ENCODE measurements around the gene GPRIN1.
"Not testable (repeated sequence)": the region's sequence is repeated elsewhere in the genome, so short reads cannot be mapped to it uniquely, and the experiment has no call there.

Gene GPRIN1

DNA sequence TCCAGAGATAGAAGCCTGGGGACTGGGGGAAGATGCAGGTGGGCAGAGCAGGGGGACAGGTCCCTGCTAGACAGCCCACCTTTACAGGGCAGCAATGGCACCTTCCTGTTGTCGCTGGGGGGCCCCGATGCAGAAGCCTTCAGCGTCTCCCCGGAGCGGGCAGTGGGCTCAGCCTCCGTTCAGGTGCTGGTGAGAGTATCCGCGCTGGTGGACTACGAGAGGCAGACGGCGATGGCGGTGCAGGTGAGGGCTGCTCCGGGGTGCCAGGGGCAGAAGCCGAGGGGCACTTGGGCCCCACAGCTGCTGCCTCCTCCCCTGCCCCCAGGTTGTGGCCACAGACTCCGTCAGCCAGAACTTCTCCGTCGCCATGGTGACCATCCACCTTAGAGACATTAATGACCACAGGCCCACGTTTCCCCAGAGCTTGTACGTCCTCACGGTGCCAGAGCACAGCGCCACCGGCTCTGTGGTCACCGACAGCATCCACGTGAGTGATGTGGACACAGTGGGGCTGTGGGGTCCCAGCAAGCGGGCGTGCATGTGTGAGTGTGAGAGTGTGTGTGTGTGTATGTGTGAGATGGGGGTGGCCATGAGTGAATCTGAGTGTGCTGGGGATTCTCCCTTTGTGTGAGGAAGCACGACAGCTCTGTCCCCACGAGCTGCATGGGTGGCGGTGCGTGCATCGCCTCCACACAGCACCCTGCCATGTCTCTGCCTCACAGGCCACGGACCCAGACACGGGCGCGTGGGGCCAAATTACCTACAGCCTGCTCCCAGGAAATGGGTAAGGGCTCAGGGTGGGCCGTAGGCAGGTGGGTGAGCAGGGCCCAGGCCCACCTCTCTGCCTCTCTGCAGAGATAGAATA is 32.4 kb downstream of the GPRIN1 start:
- FAIRE-seq: no peak
- DNase-seq (ENCODE audit: insufficient read length, low spot score): no peak

DNA sequence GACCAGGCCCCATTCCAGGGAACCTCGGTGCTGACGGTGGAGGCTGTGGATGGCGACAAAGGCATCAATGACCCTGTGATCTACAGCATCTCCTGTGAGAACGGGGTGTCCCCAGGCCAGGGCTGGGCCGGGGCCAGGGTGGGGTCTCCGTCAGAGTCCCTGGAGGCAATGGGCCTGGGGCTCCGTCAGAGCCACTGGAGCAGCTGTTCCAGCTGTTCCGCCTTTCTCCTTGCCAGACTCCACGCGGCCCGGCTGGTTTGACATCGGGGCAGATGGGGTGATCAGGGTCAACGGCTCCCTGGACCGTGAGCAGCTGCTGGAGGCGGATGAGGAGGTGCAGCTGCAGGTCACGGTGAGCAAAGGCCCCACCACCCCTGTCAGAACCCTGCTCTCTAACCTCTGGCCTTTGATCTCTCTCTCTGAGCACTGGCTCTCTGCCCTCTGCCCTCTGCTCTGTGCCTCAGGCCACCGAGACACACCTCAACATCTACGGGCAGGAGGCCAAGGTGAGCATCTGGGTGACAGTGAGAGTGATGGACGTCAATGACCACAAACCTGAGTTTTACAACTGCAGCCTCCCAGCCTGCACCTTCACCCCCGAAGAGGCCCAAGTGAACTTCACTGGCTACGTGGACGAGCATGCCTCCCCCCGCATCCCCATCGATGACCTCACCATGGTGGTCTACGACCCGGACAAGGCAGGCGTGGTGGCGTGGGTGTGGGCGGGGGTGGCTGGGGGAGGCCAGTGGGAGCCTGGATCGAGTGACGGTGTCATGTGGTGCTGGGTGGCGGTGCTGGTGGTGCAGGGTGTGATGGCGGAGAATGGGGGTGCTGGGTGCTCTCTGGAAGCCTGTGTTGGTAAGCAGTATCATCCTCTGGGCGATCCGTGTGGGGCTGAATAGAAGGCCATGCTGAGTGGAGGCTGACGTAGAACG is 34.2 kb downstream of the GPRIN1 start:
- DNase-seq (ENCODE audit: insufficient read length, low spot score): no peak
- FAIRE-seq: no peak

DNA sequence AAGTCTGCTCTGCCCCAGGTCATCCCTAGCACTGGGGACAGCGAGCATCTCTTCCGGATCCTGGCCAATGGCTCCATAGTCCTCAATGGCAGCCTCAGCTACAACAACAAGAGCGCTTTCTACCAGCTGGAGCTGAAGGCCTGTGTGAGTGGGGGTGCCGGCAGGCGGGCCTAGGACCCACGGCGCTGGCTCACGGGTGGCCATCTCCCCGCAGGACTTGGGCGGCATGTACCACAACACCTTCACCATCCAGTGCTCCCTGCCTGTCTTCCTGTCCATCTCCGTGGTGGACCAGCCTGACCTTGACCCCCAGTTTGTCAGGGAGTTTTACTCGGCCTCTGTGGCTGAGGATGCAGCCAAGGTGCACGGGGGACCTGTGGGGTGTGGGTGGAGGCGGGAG is 34.9 kb downstream of the GPRIN1 start:
- FAIRE-seq (no peak), DNase-seq (ENCODE audit: insufficient read length, low spot score) (no peak)

DNA sequence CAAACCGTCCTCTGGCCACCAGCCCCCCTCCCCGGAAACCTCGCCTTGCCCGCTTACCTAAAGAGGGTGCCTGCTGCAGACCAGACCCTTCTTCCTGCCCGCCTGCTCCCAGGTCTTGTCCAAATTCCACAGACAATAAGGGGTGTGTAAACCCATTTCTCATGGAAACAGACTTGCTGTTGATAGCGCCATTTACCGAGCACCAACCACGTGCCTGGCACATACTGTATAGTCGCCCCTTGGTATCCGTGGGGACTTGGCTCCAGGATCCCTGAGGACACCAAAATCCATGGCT is 35.7 kb downstream of the GPRIN1 start:
- DNase-seq (ENCODE audit: insufficient read length, low spot score): no peak
- FAIRE-seq: no peak

DNA sequence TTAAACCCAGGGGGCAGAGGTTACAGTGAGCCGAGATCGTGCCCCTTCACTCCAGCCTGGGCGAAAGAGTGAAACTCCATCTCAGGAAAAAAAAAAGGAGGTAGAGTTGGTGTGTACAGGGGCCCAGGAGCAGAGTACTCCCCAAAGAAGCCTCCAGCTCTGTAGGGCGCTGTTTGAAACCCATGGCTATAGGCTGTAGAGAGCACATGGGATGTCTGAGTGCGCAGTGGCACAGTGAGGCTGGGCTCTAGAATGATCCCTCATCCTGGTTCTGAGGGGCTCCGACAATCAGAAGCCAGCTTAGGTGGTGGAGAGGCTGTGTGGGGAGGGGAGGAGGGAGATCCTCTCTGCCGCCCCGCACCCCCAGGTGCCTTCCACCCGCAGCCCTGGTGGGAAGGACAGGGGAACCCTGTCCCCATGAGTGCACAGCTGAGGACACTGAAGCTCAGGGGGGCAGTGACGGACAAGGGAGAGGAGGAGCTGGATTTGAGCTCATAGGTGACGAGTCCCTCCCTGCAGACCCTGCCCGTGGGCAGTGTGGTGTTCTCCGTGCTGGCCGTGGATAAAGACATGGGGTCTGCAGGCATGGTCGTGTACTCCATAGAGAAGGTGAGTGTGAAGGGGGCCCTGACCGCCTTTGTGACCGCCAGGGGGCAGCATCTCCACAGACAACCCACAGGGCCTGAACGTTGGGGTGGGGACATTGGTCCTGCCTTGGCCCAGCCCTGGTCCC is 36.2 kb downstream of the GPRIN1 start:
- peak; percentile 77 for DNase-seq (ENCODE audit: insufficient read length, low spot score)
- FAIRE-seq: peak; percentile 63

DNA sequence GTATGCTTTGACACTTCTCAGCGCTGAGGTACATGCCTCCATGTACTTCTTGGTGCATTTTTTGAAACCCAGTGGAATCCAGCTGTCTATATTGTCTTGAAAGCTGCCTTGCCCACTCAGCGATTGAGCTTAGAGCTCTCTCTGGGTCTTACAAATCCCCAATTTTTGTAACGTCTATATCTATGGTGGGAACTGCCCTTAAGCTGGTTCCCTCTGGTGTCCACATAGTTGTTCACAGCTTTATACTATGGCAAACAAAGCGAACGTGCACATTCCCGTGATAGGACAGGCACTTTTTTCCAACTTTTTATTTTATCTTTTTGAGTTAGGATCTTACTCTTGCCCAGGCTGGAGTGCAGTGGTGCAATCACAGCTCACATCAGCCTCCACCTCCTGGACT is 39.9 kb downstream of the GPRIN1 start:
- DNase-seq (ENCODE audit: insufficient read length, low spot score) (no peak), FAIRE-seq (no peak)

DNA sequence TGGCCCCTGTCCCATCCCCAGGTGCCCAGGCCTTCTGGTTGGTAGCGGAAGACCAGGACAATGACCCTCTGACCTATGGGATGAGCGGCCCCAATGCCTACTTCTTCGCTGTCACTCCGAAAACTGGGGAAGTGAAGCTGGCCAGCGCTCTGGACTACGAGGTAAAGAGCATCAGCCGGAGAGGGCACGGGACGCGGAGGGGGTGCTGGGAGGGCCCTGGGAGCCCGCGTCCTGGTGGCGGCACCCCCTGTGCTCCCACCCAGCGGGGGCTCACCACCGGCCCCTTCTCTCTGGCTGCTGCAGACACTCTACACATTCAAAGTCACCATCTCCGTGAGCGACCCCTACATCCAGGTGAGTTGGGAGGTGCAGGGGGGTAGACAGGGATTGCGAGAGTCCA is 41.3 kb downstream of the GPRIN1 start:
- no peak for DNase-seq (ENCODE audit: insufficient read length, low spot score)
- no peak for FAIRE-seq

DNA sequence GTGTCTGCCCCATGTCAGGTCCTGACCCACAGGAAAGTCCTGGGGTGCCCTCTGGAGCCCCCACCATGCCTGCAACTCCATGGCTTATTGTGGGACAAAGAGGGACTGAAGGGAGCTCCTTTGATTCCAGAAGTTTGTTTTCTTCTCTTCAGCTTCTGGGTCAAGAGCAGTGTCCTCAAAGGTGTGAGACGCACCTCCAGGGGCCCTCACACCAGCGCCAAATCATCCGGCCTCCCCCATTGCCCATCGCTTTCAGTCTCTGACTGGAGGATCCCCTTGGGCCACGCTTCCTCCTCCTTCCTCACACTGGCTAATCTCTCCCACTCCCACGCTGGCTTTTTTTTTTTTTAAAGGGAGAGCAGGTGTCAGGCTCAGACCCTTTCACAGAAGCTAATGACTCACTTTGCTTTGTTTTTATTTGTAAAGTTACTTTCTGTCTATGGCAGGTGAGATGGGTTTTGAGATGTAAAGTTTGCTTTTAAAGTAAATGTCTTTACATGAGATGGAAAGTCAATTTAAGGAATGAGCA is 44.1 kb downstream of the GPRIN1 start:
- DNase-seq (ENCODE audit: insufficient read length, low spot score) (no peak), FAIRE-seq (no peak)

DNA sequence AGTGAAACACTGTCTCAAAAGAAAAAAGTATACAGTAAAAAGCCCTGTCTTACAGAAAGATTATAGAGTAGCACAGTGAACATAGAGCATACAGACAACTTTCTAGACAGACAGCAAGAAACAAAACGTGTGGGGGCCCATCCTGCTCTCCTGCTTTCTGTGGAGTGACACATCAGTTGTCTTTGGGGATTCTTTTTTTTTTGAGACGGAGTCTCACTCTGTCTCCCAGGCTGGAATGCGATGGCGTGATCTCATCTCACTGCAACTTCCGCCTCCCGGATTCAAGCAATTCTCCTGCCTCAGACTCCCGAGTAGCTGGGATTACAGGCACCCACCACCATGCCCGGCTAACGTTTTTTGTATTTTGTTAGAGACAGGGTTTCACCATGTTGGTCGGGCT is 46.0 kb downstream of the GPRIN1 start:
- DNase-seq (ENCODE audit: insufficient read length, low spot score): no peak
- FAIRE-seq: no peak

DNA sequence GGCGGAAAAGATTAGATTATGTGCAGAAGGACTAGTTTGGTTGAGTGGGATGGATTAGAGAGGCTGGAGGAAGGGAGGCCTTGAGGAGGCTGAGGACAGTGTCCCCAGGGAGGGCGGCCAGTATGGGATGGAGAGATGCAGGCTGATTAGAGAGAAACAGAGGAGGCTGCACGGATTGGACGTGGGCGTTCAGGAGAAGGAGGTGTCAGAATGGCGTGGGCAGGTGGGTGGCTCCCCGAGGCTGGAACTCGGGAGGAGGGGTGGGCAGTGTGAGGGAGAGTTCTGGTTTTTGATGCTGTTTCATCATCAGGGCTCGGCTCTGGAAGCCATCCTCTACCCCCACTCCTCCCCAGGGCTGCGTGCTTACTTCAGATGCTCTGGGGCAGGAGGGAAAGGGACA is 47.8 kb downstream of the GPRIN1 start:
- FAIRE-seq: no peak
- no peak for DNase-seq (ENCODE audit: insufficient read length, low spot score)

DNA sequence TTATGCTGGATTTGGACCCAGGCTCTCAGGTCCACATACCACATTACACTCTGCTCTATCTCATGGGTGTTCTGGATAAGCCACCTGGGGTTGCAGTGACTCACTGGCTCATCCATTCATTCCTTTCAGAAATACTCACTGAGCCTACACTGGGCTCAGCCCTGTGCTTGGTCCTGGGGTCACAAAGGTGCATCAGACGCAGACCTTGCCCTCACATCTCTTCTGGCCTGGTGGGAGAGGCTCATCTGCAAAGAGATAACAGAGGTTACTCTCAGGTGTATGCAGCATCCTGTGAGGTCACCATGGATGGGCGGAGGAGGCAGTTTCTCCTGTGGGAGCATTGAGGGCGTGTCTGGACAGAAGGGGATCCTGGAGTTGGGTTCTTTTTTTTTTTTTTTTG is 48.7 kb downstream of the GPRIN1 start:
- FAIRE-seq (no peak), DNase-seq (ENCODE audit: insufficient read length, low spot score) (no peak)

DNA sequence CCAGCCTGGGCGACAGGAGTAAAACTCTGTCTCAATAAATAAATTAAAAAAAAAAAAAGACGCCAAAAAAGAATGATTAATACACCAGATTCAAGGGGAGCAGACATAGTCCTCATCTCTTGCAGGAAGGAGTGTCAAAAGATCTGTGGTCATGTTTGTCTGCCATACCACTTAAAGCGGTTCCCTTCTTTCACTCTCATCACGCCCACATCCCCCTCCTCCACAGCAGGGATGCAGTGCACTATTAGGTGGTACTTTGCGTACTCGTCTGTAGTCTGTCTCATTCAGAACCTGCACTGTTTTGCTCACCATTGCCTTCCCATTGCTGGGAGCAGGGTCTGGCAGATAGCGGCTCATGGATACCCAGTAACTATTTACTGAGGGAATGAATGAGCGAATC is 49.6 kb downstream of the GPRIN1 start:
- DNase-seq (ENCODE audit: insufficient read length, low spot score) (no peak), FAIRE-seq (no peak)

DNA sequence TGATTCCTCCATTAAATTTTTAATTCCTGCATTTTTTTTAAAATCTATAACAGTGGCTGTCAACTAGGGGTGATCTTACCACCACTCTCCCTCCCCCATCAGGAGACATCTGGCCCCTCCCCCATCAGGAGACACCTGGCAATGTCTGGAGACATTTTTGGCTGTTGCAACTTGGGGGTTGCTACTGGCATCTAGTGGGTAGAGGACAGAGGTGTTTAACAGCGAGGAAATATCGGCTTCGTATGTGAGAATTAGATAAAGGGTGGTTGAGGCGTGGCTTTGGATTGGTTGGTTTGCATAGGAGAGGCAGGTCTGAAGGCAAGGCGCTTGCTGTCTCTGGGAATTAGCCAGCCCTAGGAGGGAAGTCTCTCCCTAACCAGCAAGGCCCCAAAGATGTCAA is 50.3 kb downstream of the GPRIN1 start:
- FAIRE-seq: no peak
- no peak for DNase-seq (ENCODE audit: insufficient read length, low spot score)

DNA sequence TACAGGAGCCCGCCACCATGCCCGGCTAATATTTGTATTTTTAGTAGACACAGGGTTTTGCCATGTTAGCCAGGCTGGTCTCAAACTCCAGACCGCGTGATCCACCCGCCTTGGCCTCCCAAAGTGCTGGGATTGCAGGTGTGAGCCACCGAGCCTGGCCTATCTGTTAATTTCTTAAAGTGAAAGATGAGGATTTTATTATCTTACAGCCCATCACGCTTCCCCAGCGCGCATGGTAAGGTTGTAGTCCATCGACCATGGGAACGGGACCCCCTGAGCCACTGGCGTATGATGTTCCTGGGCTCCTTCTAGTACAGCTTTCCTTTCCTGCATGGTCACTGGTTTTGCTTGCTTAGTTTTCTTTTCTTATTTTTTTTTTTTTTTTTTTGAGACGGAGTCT is 52.1 kb downstream of the GPRIN1 start:
- FAIRE-seq: no peak

DNA sequence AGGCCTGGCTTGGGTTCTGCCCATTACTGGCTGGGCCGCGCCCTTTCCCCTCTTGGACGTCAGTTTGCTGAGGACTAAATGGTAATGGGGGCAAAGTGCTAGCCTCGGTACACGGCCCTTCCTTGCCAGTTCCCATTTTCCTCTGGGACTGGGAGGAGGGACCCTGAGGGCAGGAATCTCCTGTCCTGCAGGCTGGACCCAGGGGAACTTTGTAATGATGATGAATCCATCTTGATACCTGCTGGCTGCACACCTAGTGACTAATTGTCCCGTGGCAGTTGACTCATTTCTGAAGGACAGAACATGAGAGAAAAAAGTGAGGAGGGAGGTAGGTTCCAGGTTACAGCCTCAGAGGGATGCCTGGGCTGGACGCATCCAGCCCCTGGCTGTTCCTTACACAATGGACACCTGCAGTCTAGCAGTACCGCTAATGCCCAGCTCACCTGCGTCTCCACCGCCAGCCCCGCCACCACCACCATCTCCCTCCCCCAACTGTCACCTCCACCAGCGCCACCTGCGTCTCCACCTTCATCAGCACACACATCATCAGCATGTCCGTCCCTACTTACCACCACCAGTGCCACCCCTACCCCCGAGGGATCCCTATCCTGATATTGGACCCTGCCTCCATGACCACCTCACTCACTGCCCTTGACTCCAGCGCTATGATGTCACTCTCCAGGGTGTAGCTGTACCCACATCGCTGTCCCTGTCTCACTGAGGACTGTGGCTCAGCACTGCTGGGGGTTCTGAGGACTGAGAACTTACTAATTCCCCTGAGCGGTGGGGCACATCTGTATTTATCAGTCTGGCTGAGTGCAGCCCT is 56.5 kb downstream of the GPRIN1 start:
- no peak for FAIRE-seq

More for the DNA sequence above, 52.1 kb downstream of the GPRIN1 start:
- no peak for DNase-seq (ENCODE audit: insufficient read length, low spot score)

DNA sequence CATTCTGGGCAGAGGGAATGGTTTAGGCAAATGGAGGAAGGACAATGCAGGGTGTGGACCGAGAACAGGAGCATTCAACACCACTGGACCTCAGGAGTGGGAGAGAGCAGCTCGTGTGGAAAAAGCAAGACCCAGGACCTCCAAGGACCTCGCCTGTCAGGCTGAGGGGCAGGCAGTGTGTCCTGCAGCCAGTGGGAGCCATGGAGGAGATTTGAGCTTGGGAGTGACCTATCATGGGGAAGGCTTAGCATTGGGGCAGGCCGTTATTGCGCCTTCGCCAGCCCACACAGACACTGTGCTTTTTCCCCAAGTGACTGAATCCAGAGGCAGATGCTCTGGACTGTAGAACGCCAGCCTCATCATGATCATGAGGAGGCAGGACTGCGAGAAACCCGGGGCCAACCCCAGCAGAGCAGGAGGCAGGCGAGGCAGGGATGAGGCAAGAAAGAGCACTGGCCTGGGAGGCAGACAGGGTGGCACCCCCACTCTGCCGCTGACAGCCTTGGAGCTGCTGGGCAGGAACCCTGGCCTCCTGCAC is 57.6 kb downstream of the GPRIN1 start:
- no peak for DNase-seq (ENCODE audit: insufficient read length, low spot score)
- no peak for FAIRE-seq

More for the DNA sequence above, 56.5 kb downstream of the GPRIN1 start:
- no peak for DNase-seq (ENCODE audit: insufficient read length, low spot score)

DNA sequence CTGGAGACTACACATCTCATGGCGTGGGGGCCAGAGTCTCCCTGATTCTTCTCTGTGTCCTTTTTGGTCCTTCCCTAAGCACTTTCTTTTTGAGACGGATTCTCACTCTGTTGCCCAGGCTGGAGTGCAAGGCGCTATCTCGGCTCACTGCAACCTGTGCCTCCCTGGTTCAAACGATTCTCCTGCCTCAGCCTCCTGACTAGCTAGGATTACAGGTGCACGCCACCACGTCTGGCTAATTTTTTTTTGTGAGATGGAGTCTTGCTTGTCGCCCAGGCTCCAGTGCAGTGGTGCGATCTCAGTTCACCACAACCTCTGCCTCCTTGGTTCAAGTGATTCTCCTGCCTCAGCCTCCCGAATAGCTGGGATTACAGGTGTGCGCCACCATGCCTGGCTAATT is 59.0 kb downstream of the GPRIN1 start:
- not testable (repeated sequence) for FAIRE-seq; DNase-seq (ENCODE audit: insufficient read length, low spot score)

DNA sequence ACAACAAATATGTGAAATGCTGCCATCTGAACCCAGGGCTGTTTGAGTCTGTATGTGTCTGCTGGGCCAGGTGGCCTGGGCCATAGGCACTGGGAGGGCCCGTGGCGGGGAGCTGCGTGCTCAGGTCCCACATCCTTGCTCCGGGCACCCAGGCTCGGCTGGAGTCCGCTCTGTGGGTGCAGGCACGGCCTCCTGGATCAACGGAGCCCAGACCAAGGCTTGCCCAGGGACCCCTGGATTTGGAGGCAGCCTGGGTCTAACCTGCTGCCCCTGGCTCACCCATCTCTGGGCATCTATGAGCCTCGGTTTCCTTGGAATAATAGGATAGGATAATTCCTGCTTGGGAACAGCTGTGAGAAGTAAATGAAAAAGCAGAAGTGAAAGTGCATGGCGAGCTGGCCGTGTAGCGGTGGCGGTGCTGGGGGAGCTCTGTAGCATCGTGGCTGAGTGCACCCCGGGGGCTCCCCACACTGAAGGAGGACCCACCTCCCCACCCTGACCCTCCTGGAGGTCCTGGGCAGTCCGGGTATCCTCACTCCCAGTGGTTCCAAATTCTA is 59.6 kb downstream of the GPRIN1 start:
- FAIRE-seq: no peak
- no peak for DNase-seq (ENCODE audit: insufficient read length, low spot score)

DNA sequence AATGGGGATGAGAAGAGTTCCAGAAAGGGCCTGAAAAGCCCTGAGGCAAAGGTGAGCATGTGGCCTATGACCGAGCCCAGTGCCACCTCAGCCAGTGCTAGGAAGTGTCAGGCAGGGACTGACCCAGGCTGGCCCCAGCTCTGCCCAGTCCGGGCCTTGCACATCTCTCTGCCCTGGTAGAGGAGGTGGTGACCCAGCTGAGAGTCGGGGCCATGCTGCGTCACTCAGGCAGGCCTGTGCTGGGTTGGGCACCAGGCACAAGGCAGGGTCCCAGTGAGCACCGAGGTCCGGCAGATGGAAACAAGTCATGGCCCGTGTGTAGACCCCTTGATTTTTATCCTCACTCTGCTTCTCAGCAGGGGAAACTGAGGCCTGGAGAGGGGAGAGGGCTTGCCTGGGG is 60.1 kb downstream of the GPRIN1 start:
- no peak for FAIRE-seq

More for the DNA sequence above, 60.1 kb downstream of the GPRIN1 start:
- DNase-seq (ENCODE audit: insufficient read length, low spot score): no peak

Measured in HTR-8/SVneo (cell line).